ENCODE measurements around the gene PLA2R1.

DNA sequence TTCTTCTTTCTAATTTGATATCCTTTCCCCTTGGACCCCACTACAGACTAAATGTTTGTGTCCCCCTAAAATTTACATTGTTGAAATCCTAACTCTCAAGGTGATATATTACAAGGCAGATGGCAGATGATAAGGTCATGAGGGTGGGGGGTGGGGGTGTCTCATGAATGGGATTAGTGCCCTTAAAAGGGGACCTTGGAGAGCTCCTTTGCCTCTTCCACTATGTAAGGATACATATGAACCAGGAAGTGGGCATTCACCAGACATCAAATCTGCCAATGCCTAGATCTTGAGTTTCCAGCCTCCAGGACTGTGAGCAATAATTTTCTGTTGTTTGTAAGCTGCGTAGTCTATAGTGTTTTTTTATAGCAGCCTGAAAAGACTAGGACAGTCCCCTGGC, 89.1 kb downstream of the PLA2R1 start:
- TF ChIP-seq, protein P1, sequence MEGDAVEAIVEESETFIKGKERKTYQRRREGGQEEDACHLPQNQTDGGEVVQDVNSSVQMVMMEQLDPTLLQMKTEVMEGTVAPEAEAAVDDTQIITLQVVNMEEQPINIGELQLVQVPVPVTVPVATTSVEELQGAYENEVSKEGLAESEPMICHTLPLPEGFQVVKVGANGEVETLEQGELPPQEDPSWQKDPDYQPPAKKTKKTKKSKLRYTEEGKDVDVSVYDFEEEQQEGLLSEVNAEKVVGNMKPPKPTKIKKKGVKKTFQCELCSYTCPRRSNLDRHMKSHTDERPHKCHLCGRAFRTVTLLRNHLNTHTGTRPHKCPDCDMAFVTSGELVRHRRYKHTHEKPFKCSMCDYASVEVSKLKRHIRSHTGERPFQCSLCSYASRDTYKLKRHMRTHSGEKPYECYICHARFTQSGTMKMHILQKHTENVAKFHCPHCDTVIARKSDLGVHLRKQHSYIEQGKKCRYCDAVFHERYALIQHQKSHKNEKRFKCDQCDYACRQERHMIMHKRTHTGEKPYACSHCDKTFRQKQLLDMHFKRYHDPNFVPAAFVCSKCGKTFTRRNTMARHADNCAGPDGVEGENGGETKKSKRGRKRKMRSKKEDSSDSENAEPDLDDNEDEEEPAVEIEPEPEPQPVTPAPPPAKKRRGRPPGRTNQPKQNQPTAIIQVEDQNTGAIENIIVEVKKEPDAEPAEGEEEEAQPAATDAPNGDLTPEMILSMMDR (IDR thresholded peaks at IDR 0.05) = no peak
- TF ChIP-seq EP300 (IDR thresholded peaks at IDR 0.05) (no peak), POLR2AphosphoS5 (IDR thresholded peaks at IDR 0.05) (no peak), POLR2A (IDR thresholded peaks at IDR 0.05) (no peak)
